GM10266 (cell line): ENCODE results near the gene NINJ2.
A peak's percentile ranks its signal among the peaks of the same experiment; 100 is the strongest.

Experiments used
- DNase-seq: peaks from one replicate; pipeline ENCODE4 v3.0.0; 2012; ENCODE audit errors: extremely low spot score
- TF ChIP-seq, protein P1 (sequence below): IDR thresholded peaks from 2 replicates; pipeline ENCODE4 v1.5.1; 2012; ENCODE audit warnings: mild to moderate bottlenecking, low read depth; ENCODE audit not compliant: control insufficient read depth, insufficient read depth; ENCODE audit errors: missing control alignments

NINJ2 gene

DNA sequence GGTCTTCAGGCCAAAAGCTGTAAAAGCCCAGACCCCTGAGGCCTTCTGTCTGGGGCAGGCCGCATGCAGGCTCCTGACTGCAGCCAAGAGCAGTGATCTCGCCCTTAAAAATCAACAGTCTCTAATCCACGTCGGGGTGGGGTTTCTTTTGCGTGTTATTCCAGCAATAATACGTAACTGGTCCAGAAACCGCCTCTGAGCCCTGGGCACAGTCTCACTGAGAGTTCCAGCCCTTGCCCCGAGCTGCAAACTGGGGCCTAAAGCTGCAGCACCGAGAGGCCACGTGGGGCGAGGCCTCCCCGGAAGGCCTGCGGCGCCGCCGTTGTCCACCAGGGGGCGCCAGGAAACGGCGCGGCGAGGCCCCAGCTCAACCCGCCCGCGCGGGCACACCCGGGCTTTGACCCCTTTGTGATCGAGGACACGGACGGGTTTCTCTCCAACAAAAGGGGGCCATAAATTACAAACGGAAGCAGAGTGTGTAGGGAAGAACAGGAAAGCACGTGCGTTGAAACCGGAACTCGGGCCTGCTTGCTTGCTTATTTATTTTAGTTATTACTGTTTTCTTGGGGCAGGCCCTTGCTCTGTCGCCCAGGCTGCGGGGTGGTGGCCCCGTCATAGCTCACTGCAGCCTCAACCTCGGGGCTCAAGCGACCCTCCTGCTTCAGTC lies 87.2 kb downstream of the NINJ2 start:
- DNase-seq, result peak; percentile 93
- TF ChIP-seq, protein P1, sequence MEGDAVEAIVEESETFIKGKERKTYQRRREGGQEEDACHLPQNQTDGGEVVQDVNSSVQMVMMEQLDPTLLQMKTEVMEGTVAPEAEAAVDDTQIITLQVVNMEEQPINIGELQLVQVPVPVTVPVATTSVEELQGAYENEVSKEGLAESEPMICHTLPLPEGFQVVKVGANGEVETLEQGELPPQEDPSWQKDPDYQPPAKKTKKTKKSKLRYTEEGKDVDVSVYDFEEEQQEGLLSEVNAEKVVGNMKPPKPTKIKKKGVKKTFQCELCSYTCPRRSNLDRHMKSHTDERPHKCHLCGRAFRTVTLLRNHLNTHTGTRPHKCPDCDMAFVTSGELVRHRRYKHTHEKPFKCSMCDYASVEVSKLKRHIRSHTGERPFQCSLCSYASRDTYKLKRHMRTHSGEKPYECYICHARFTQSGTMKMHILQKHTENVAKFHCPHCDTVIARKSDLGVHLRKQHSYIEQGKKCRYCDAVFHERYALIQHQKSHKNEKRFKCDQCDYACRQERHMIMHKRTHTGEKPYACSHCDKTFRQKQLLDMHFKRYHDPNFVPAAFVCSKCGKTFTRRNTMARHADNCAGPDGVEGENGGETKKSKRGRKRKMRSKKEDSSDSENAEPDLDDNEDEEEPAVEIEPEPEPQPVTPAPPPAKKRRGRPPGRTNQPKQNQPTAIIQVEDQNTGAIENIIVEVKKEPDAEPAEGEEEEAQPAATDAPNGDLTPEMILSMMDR, result peak; percentile 95

DNA sequence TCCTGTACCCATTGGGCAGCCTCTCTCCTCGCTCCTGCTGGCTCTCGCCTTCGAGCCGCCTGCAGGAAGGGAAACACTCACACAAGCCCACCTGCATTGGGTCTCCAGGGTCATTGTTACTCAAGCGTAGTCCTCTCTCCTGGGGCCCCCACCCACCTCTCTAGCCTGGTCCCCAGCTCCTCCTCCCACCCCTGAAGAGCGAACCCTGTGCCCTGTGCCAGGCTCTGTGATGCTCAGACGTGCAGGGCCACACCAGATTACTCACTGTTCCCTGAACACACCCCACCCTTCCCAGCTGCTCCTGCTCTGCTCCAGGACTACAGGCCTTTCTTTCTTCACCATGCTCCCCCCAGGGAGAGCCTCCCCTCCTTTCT lies 88.1 kb downstream of the NINJ2 start:
- no peak for DNase-seq
- TF ChIP-seq, protein P1, result no peak

DNA sequence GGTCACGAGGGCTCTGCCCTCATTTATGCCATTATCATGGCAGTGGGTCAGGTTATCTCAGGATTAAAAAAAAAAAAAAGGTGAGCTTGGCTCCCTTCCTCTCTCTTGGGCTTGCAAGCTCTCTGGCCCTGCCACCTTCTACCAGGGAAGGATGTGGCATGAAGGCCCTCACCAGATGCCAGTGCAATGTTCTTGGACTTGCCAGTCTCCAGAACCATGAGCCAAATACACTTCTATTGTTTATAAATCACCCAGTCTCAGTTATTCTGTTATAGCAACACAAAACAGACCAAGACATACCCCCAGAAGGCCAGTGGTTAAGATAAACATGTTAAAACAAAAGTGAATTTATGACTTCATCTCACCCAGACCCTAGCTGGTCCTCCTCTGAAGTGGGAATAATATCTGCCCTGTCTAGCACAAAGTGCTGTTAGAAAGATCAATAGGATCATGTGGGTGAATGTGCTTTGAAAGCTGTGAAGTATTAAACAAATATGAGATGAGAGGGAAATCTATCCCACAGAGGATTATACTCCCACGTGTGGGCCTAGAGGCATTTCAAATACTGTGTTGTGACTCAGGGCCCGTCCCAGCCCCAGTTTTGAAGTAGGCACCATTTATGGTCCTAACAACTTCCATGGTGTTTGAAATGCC lies 88.6 kb downstream of the NINJ2 start:
- TF ChIP-seq, protein P1, result no peak
- no peak for DNase-seq

DNA sequence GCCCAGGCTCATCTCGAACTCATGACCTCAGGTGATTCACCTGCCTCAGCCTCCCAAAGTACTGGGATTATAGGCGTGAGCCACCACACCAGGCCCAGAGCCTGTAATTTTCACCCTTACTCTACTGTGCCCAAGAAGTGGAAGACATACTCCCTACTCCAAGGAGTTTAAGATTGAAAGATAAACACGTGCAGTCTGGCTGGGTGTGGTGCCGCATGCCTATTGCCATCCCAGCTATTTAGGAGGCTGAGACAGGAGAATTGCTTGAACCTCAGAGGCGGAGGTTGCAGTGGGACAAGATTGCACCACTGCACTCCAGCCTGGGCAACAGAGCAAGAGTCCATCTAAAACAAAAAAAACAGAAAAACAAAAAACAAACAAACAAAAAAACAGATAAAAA lies 90.0 kb downstream of the NINJ2 start:
- DNase-seq, result no peak
- TF ChIP-seq, protein P1, result no peak

DNA sequence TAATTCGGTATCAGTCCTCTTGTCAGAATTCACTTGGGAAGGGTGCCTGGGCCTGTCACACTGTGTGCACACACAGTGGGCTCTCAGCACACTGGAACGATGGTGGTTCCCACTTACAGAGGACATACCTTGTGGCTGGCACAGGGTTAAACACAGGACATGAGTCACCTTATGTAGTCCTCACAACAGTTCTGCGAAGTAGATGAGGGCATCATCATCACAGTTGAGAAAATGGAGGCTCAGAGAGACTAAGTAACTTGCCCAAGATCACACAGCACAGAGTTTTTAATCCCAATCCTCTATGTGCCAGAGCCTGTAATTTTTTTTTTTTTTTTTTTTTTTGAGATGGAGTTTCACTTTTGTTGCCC lies 90.7 kb downstream of the NINJ2 start:
- DNase-seq, result no peak
- TF ChIP-seq, protein P1, result no peak

DNA sequence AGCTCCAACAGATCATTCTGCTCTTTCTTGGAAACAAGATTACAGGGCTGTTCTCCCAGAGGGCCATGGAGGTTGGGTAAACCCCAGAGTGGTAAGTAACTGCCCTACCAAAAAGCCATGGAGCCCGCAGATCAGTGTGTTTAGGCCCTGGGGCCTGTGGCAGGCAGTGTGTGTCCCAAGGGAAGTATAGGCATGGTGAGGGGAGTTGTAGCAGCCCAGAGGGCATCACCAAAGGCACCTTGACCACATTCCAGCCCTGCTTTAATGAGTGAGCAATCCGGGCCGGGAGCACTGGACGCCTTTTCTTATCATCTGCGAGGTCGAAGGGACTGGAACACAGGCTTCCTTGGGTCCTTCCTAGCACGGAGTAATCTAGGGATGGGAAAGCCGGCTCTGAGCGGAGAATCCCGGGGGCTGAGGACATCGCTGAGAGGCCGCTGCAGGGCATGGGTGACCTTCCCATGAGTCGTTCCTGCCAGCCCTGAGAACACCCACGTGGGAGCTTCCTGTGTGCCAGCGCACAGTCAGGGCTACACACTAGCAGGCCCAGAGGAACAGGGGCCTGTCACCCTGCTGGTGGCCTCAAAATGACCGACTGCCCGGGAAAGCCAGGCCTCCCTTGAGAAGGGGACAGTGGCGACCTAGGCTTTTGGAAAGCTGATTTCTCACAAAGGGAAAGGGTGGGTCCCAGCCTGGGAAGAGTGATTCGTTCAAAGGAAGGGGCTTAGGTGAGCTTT lies 91.3 kb downstream of the NINJ2 start:
- DNase-seq, result no peak

More for the DNA sequence above, 91.3 kb downstream of the NINJ2 start:
- TF ChIP-seq, protein P1, result no peak
